Stimulated activated memory B cell treated with anti-CD40 and anti-IgM and Interleukin-4, amounts not matched to agents 10 μg/mL and 1 μg/mL and 100 μg/mL, for 72 hours (primary cell): ENCODE data around the gene ANO7.

Source experiments
- ATAC-seq: fragments of 150-1000 bp; cut with Tn5 transposase; 2 replicates; pipeline ENCODE4 v1.10.0; 2021
- H3K27ac Mint-ChIP-seq: one replicate; pipeline ENCODE4 v1.8.0; 2022; ENCODE audit warnings: mild to moderate bottlenecking, mixed read lengths
- H3K27me3 Mint-ChIP-seq: one replicate; pipeline ENCODE4 v1.8.0; 2022; ENCODE audit warnings: mixed read lengths
- H3K36me3 Mint-ChIP-seq: one replicate; pipeline ENCODE4 v1.8.0; 2022; ENCODE audit warnings: mixed read lengths
- H3K4me1 Mint-ChIP-seq: one replicate; pipeline ENCODE4 v1.8.0; 2022; ENCODE audit warnings: mixed read lengths
- H3K4me3 Mint-ChIP-seq: one replicate; pipeline ENCODE4 v1.8.0; 2022; ENCODE audit warnings: mild to moderate bottlenecking, moderate library complexity, mixed read lengths
- H3K9me3 Mint-ChIP-seq: one replicate; pipeline ENCODE4 v1.8.0; 2022; ENCODE audit warnings: mixed read lengths

ANO7 gene

GRCh38 chr2:241177526-241178334, 10.7 kb upstream of the ANO7 start:
- no peak for ATAC-seq
- H3K27me3 Mint-ChIP-seq: no peaks in the 10 kb centered on the region

GRCh38 chr2:241178961-241179360, 9.5 kb upstream of the ANO7 start:
- H3K27me3 Mint-ChIP-seq: no peaks in the 10 kb centered on the region
- no peaks in the 10 kb centered on the region for H3K4me1 Mint-ChIP-seq
- H3K36me3 Mint-ChIP-seq: peaks cover 77% of the 10 kb centered on the region
- no peak for ATAC-seq
- no peaks in the 10 kb centered on the region for H3K9me3 Mint-ChIP-seq
- H3K27ac Mint-ChIP-seq: no peak overlapping the region
- H3K4me3 Mint-ChIP-seq: no peak overlapping the region

More at GRCh38 chr2:241177526-241178334, 10.7 kb upstream of the ANO7 start:
- H3K27ac Mint-ChIP-seq: no peak overlapping the region
- H3K4me3 Mint-ChIP-seq: no peak overlapping the region
- H3K36me3 Mint-ChIP-seq: peaks cover 74% of the 10 kb centered on the region
- no peaks in the 10 kb centered on the region for H3K9me3 Mint-ChIP-seq
- no peaks in the 10 kb centered on the region for H3K4me1 Mint-ChIP-seq

- ATAC-seq: no peak
- no peaks in the 10 kb centered on the region for H3K27me3 Mint-ChIP-seq
- H3K9me3 Mint-ChIP-seq: no peaks in the 10 kb centered on the region
- no peak overlapping the region for H3K27ac Mint-ChIP-seq
- no peaks in the 10 kb centered on the region for H3K4me1 Mint-ChIP-seq
- peaks cover 77% of the 10 kb centered on the region for H3K36me3 Mint-ChIP-seq
- no peak overlapping the region for H3K4me3 Mint-ChIP-seq
These were observed 8.6 kb upstream of the ANO7 start for GRCh38 chr2:241179899-241180298.

GRCh38 chr2:241180495-241180894, 8.0 kb upstream of the ANO7 start:
- H3K9me3 Mint-ChIP-seq: no peaks in the 10 kb centered on the region

GRCh38 chr2:241182126-241182525, 6.4 kb upstream of the ANO7 start:
- Mint-ChIP-seq H3K27me3 (peaks cover 4% of the 10 kb centered on the region), H3K27ac (no peak overlapping the region), H3K36me3 (peaks cover 62% of the 10 kb centered on the region), H3K4me1 (peaks cover 6% of the 10 kb centered on the region), H3K4me3 (no peak overlapping the region), H3K9me3 (no peaks in the 10 kb centered on the region)
- ATAC-seq: no peak

More at GRCh38 chr2:241180495-241180894, 8.0 kb upstream of the ANO7 start:
- no peak for ATAC-seq
- Mint-ChIP-seq H3K27ac (no peak overlapping the region), H3K4me1 (no peaks in the 10 kb centered on the region), H3K36me3 (peaks cover 71% of the 10 kb centered on the region), H3K4me3 (no peak overlapping the region), H3K27me3 (no peaks in the 10 kb centered on the region)

- H3K27ac Mint-ChIP-seq: no peak overlapping the region
- ATAC-seq: no peak
- peaks cover 9% of the 10 kb centered on the region for H3K27me3 Mint-ChIP-seq
- peaks cover 57% of the 10 kb centered on the region for H3K36me3 Mint-ChIP-seq
- H3K9me3 Mint-ChIP-seq: no peaks in the 10 kb centered on the region
- H3K4me1 Mint-ChIP-seq: peaks cover 11% of the 10 kb centered on the region
- H3K4me3 Mint-ChIP-seq: no peak overlapping the region
These were observed 5.8 kb upstream of the ANO7 start for GRCh38 chr2:241182531-241183133.

GRCh38 chr2:241183221-241183620, 5.3 kb upstream of the ANO7 start:
- Mint-ChIP-seq H3K27me3 (peaks cover 11% of the 10 kb centered on the region), H3K36me3 (peaks cover 51% of the 10 kb centered on the region), H3K4me3 (no peak overlapping the region), H3K27ac (no peak overlapping the region), H3K9me3 (no peaks in the 10 kb centered on the region), H3K4me1 (peaks cover 16% of the 10 kb centered on the region)
- ATAC-seq: no peak

- Mint-ChIP-seq H3K9me3 (no peaks in the 10 kb centered on the region), H3K27me3 (peaks cover 11% of the 10 kb centered on the region), H3K27ac (no peak overlapping the region), H3K4me1 (peaks cover 22% of the 10 kb centered on the region), H3K36me3 (peaks cover 36% of the 10 kb centered on the region), H3K4me3 (no peak overlapping the region)
- no peak for ATAC-seq
These were observed 3.6 kb upstream of the ANO7 start for GRCh38 chr2:241184901-241185300.

GRCh38 chr2:241185961-241186360, 2.5 kb upstream of the ANO7 start:
- ATAC-seq: no peak
- H3K27me3 Mint-ChIP-seq: peaks cover 11% of the 10 kb centered on the region
- peaks cover 22% of the 10 kb centered on the region for H3K4me1 Mint-ChIP-seq
- no peak overlapping the region for H3K4me3 Mint-ChIP-seq
- H3K36me3 Mint-ChIP-seq: peaks cover 36% of the 10 kb centered on the region
- no peak overlapping the region for H3K27ac Mint-ChIP-seq
- H3K9me3 Mint-ChIP-seq: no peaks in the 10 kb centered on the region

GRCh38 chr2:241187101-241187917, 1.2 kb upstream of the ANO7 start:
- H3K4me1 Mint-ChIP-seq: peaks cover 22% of the 10 kb centered on the region
- H3K27me3 Mint-ChIP-seq: peaks cover 11% of the 10 kb centered on the region
- no peaks in the 10 kb centered on the region for H3K9me3 Mint-ChIP-seq
- H3K4me3 Mint-ChIP-seq: no peak overlapping the region
- ATAC-seq: no peak
- H3K36me3 Mint-ChIP-seq: peaks cover 23% of the 10 kb centered on the region
- H3K27ac Mint-ChIP-seq: no peak overlapping the region

DNA sequence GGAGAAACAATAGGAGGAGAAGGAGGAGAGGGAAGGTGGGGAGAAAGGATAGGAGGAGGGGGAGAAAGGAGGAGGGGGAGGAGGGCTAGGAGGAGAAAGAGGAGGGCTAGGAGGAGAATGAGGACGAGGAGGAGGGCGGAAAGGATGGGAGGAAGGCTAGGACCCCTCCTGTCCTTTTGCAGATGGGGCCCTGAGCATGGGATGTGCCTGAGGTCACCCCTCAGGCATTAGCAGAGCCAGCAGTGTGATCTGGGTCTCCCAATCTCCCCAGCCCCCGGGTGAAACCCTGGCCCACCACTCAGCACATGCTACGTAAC, 601 bp upstream of the ANO7 start:
- peaks cover 11% of the 10 kb centered on the region for H3K27me3 Mint-ChIP-seq
- H3K4me1 Mint-ChIP-seq: peaks cover 22% of the 10 kb centered on the region
- no peak overlapping the region for H3K4me3 Mint-ChIP-seq
- H3K9me3 Mint-ChIP-seq: no peaks in the 10 kb centered on the region
- no peak for ATAC-seq
- peak overlapping the region; percentile 11 for H3K27ac Mint-ChIP-seq
- H3K36me3 Mint-ChIP-seq: peaks cover 17% of the 10 kb centered on the region

- no peak for ATAC-seq
- peaks cover 6% of the 10 kb centered on the region for H3K36me3 Mint-ChIP-seq
- peaks cover 11% of the 10 kb centered on the region for H3K27me3 Mint-ChIP-seq
- H3K27ac Mint-ChIP-seq: no peak overlapping the region
- H3K4me1 Mint-ChIP-seq: peaks cover 22% of the 10 kb centered on the region
- H3K4me3 Mint-ChIP-seq: no peak overlapping the region
- H3K9me3 Mint-ChIP-seq: no peaks in the 10 kb centered on the region
These were observed 797 bp downstream of the ANO7 start for GRCh38 chr2:241189093-241189855.

DNA sequence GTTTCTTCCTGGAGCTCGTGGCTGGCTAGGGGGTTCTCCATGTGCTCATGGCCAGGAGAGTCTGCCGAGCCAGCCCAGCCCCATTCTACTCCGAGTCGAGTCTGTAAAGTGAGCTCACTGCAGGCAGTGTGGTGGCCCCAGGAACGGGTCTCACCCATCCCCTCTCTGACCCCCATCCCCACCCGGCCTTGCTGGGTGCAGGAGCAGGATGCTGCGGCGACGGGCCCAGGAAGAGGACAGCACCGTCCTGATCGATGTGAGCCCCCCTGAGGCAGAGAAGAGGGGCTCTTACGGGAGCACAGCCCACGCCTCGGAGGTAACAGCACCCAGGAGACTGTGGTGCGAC, 1.4 kb downstream of the ANO7 start:
- no peak overlapping the region for H3K4me3 Mint-ChIP-seq
- no peak for ATAC-seq

GRCh38 chr2:241190291-241190981, 2.0 kb downstream of the ANO7 start:
- Mint-ChIP-seq H3K9me3 (no peaks in the 10 kb centered on the region), H3K4me1 (peaks cover 22% of the 10 kb centered on the region), H3K27ac (peak overlapping the region; percentile 17), H3K4me3 (no peak overlapping the region), H3K36me3 (no peaks in the 10 kb centered on the region), H3K27me3 (peaks cover 11% of the 10 kb centered on the region)
- peak; percentile 27 for ATAC-seq

More for the DNA sequence above, 1.4 kb downstream of the ANO7 start:
- H3K27me3 Mint-ChIP-seq: peaks cover 11% of the 10 kb centered on the region
- H3K27ac Mint-ChIP-seq: no peak overlapping the region
- H3K4me1 Mint-ChIP-seq: peaks cover 22% of the 10 kb centered on the region
- peaks cover under 1% of the 10 kb centered on the region for H3K36me3 Mint-ChIP-seq
- H3K9me3 Mint-ChIP-seq: no peaks in the 10 kb centered on the region
